PFSK-1 (cell line): Measurements from ENCODE around the gene RAB3C.

Source experiments
- POLR2AphosphoS5 ChIP-seq: IDR thresholded peaks from 2 replicates; pipeline ENCODE4 v1.6.1; 2012; ENCODE audit warnings: low read depth, mild to moderate bottlenecking, control low read depth, low read length, moderate library complexity
- TAF1 ChIP-seq: IDR thresholded peaks from 2 replicates; pipeline ENCODE4 v1.6.1; 2012; ENCODE audit warnings: low read length, control low read depth, borderline replicate concordance; ENCODE audit not compliant: insufficient read depth
- TF ChIP-seq, protein P1 (sequence below), 2 experiments: IDR thresholded peaks; 2 replicates each; pipeline versions ENCODE4 v1.6.1 to v1.8.0; 2011 to 2012; ENCODE audit warnings: low read depth in 2 of 2, low read length in 2 of 2, control low read depth in 1 of 2, inconsistent platforms in 1 of 2, mild to moderate bottlenecking in 1 of 2, moderate library complexity in 1 of 2; ENCODE audit not compliant: insufficient read depth in 1 of 2

- TF ChIP-seq POLR2AphosphoS5 (no peak), TAF1 (no peak)
- TF ChIP-seq, protein P1, sequence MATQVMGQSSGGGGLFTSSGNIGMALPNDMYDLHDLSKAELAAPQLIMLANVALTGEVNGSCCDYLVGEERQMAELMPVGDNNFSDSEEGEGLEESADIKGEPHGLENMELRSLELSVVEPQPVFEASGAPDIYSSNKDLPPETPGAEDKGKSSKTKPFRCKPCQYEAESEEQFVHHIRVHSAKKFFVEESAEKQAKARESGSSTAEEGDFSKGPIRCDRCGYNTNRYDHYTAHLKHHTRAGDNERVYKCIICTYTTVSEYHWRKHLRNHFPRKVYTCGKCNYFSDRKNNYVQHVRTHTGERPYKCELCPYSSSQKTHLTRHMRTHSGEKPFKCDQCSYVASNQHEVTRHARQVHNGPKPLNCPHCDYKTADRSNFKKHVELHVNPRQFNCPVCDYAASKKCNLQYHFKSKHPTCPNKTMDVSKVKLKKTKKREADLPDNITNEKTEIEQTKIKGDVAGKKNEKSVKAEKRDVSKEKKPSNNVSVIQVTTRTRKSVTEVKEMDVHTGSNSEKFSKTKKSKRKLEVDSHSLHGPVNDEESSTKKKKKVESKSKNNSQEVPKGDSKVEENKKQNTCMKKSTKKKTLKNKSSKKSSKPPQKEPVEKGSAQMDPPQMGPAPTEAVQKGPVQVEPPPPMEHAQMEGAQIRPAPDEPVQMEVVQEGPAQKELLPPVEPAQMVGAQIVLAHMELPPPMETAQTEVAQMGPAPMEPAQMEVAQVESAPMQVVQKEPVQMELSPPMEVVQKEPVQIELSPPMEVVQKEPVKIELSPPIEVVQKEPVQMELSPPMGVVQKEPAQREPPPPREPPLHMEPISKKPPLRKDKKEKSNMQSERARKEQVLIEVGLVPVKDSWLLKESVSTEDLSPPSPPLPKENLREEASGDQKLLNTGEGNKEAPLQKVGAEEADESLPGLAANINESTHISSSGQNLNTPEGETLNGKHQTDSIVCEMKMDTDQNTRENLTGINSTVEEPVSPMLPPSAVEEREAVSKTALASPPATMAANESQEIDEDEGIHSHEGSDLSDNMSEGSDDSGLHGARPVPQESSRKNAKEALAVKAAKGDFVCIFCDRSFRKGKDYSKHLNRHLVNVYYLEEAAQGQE (IDR thresholded peaks at IDR 0.05; ENCODE audit: insufficient read depth in 1 of 2, low read depth in 2 of 2, low read length in 2 of 2), result no peak
Observed at GRCh38 chr5:58731641-58732040, 148.8 kb downstream of the RAB3C start.
